ENCODE results near the gene MRPL58.
A peak's percentile ranks its signal among the peaks of the same experiment; 100 is the strongest.
"Not testable (repeated sequence)": the region's sequence is repeated elsewhere in the genome, so short reads cannot be mapped to it uniquely, and the experiment has no call there.

MRPL58 gene

DNA sequence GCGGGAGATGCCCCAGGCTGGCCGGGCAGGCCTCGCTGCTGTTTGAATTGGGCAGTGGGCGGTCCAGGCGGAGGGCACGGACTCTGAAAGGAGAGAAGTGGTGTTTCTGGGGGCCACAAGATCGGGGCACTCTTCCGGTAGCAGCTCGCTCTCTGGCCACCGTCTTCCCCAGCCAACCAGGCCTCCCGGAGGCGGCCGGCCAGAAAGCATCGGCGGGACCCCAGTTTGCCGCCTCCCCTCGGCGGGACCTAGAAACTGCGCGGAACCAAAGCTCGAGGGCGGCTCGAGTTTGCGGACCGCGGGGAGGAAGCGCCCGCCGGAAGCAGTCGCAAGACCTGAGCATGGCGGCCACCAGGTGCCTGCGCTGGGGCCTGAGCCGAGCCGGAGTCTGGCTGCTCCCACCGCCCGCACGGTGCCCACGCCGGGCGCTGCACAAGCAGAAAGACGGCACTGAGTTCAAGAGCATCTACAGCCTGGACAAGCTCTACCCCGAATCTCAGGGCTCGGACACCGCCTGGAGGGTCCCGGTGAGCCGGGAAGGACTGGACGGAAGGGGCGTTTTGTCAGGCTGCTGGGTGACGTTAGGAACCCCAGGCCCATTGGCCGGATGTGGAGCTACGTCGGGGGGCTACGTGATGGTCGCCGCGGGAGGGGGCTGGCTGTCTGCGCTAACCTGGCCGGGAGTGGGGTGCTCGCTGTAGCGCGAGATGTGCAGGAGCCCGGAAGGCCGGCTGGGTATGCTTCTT, at the start of gene MRPL58:
MRPL58 (plus strand) TSS at position 325 of the 746 bp plus-strand sequence; CDS start at position 342, 17 bp downstream.
- peak within 1 kb of the TSS; percentile 77 for H3K4me3 ChIP-seq (ENCODE audit: low read length)
- H3K9ac ChIP-seq (ENCODE audit: low read length), result peak within 1 kb of the TSS; percentile 78
- no peaks in the 10 kb centered on the region for H3K27me3 ChIP-seq (ENCODE audit: control insufficient read depth, insufficient read depth, low read length)
- no peaks in the 10 kb centered on the region for H3K36me3 ChIP-seq (ENCODE audit: control insufficient read depth, insufficient read depth, low read length)
- peaks cover 24% of the 10 kb centered on the region for H3K4me1 ChIP-seq (ENCODE audit: control insufficient read depth, insufficient read depth, low read length)
- no peaks in the 10 kb centered on the region for H3K9me3 ChIP-seq (ENCODE audit: control insufficient read depth, low read length)

DNA sequence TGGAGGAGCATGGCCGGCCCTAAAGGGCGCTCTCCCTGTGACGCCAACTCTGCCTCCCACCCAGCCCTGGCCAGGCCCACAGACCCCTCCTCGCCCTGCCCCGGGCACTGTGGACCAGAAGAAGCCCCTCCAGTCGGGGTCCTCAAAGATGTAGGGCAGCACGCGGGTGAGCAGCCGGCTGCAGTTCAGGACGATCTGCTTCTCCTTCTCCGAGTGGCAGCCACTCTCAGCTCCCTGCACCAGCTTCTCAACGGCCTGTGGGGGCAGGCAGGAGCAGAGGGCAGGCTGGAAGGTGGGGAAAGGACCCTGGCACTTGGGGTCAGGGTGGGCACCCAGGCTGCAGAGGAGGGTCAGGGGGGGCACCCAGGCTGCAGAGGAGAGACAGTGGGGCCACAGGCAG, 48.8 kb upstream of the MRPL58 start:
- Histone ChIP-seq H3K9me3 (ENCODE audit: control insufficient read depth, low read length) (no peaks in the 10 kb centered on the region), H3K9ac (ENCODE audit: low read length) (no peak overlapping the region), H3K4me3 (ENCODE audit: low read length) (no peak overlapping the region), H3K4me1 (ENCODE audit: control insufficient read depth, insufficient read depth, low read length) (peaks cover 16% of the 10 kb centered on the region), H3K36me3 (ENCODE audit: control insufficient read depth, insufficient read depth, low read length) (no peaks in the 10 kb centered on the region), H3K27me3 (ENCODE audit: control insufficient read depth, insufficient read depth, low read length) (no peaks in the 10 kb centered on the region)

- peaks cover 23% of the 10 kb centered on the region for H3K4me1 ChIP-seq (ENCODE audit: control insufficient read depth, insufficient read depth, low read length)
- H3K27me3 ChIP-seq (ENCODE audit: control insufficient read depth, insufficient read depth, low read length), result no peaks in the 10 kb centered on the region
- no peak overlapping the region for H3K9ac ChIP-seq (ENCODE audit: low read length)
- no peaks in the 10 kb centered on the region for H3K36me3 ChIP-seq (ENCODE audit: control insufficient read depth, insufficient read depth, low read length)
- H3K4me3 ChIP-seq (ENCODE audit: low read length), result no peak overlapping the region
- H3K9me3 ChIP-seq (ENCODE audit: control insufficient read depth, low read length), result no peaks in the 10 kb centered on the region
These were observed 48.2 kb upstream of the MRPL58 start for GRCh38 chr17:74964246-74964761.

DNA sequence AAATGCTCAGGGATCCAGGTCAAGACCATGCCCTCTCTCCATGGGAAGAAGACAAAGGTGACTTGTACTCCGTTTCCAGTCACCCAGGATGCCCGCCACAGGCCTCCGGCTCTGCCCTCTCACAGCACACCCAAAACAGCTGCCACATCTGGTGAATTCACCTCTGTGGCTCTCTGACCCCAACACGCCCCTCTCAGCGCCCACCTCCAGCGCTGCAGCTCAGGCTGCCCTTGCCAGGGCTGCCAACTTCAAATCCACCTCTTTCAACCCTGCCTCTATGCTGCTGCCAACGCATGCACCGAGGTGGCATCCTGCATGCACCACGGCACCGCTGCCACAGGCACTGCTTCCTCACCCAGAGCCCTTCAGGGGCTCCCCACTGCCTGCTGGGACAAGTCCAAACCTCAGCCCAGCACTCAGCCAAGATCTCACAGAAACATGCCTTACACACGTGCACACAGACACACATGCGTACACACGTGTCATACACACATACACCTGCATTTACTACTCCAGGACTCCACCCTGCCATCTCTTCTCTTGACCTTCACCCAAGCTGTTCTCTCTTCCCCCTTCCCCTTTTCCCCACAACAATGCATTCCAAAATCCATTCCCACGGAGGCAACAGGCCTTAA, 47.4 kb upstream of the MRPL58 start:
- Histone ChIP-seq H3K27me3 (ENCODE audit: control insufficient read depth, insufficient read depth, low read length) (no peaks in the 10 kb centered on the region), H3K36me3 (ENCODE audit: control insufficient read depth, insufficient read depth, low read length) (no peaks in the 10 kb centered on the region), H3K4me3 (ENCODE audit: low read length) (no peak overlapping the region), H3K4me1 (ENCODE audit: control insufficient read depth, insufficient read depth, low read length) (peaks cover 27% of the 10 kb centered on the region), H3K9ac (ENCODE audit: low read length) (no peak overlapping the region), H3K9me3 (ENCODE audit: control insufficient read depth, low read length) (no peaks in the 10 kb centered on the region)

DNA sequence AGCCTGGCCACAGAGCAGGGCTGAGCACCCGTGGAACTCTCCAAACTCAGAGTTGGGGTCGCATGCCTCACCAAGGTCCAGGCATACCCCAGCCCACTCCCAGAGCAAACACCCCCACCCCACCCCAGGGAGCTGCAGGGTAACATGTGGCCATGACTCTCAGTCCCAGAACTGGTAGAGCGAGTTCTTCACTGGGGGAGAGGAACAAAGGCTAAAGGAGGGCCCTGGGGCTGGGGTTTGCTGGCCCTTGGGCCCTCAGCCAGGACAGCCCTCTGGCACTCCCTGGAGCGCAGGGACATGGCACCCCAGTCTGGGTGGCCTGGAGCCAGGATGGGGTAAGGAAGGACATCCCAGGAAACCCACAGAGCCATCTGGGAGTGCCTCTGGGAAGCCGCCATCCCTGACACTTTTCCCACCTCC, 44.1 kb upstream of the MRPL58 start:
- peaks cover 4% of the 10 kb centered on the region for H3K27me3 ChIP-seq (ENCODE audit: control insufficient read depth, insufficient read depth, low read length)
- no peaks in the 10 kb centered on the region for H3K9me3 ChIP-seq (ENCODE audit: control insufficient read depth, low read length)
- peak overlapping the region; percentile 24 for H3K9ac ChIP-seq (ENCODE audit: low read length)
- H3K4me3 ChIP-seq (ENCODE audit: low read length), result no peak overlapping the region
- H3K4me1 ChIP-seq (ENCODE audit: control insufficient read depth, insufficient read depth, low read length), result peaks cover 40% of the 10 kb centered on the region
- no peaks in the 10 kb centered on the region for H3K36me3 ChIP-seq (ENCODE audit: control insufficient read depth, insufficient read depth, low read length)

GRCh38 chr17:74969501-74969900, 43.0 kb upstream of the MRPL58 start:
- not testable (repeated sequence) for H3K36me3 ChIP-seq (ENCODE audit: control insufficient read depth, insufficient read depth, low read length); H3K9ac ChIP-seq (ENCODE audit: low read length); H3K9me3 ChIP-seq (ENCODE audit: control insufficient read depth, low read length); H3K4me3 ChIP-seq (ENCODE audit: low read length); H3K27me3 ChIP-seq (ENCODE audit: control insufficient read depth, insufficient read depth, low read length)
- peaks cover 40% of the 10 kb centered on the region for H3K4me1 ChIP-seq (ENCODE audit: control insufficient read depth, insufficient read depth, low read length)

- peak overlapping the region; percentile 79 for H3K9ac ChIP-seq (ENCODE audit: low read length)
- peaks cover 45% of the 10 kb centered on the region for H3K4me1 ChIP-seq (ENCODE audit: control insufficient read depth, insufficient read depth, low read length)
- peaks cover 4% of the 10 kb centered on the region for H3K27me3 ChIP-seq (ENCODE audit: control insufficient read depth, insufficient read depth, low read length)
- no peak overlapping the region for H3K4me3 ChIP-seq (ENCODE audit: low read length)
- H3K36me3 ChIP-seq (ENCODE audit: control insufficient read depth, insufficient read depth, low read length), result no peaks in the 10 kb centered on the region
- H3K9me3 ChIP-seq (ENCODE audit: control insufficient read depth, low read length), result no peaks in the 10 kb centered on the region
These were observed 42.1 kb upstream of the MRPL58 start for GRCh38 chr17:74970395-74970794.

GRCh38 chr17:74971069-74971841, 41.2 kb upstream of the MRPL58 start:
- Histone ChIP-seq H3K4me1 (ENCODE audit: control insufficient read depth, insufficient read depth, low read length) (peaks cover 47% of the 10 kb centered on the region), H3K4me3 (ENCODE audit: low read length) (peak overlapping the region; percentile 69), H3K27me3 (ENCODE audit: control insufficient read depth, insufficient read depth, low read length) (peaks cover 4% of the 10 kb centered on the region), H3K36me3 (ENCODE audit: control insufficient read depth, insufficient read depth, low read length) (no peaks in the 10 kb centered on the region), H3K9me3 (ENCODE audit: control insufficient read depth, low read length) (no peaks in the 10 kb centered on the region), H3K9ac (ENCODE audit: low read length) (peak overlapping the region; percentile 79)

DNA sequence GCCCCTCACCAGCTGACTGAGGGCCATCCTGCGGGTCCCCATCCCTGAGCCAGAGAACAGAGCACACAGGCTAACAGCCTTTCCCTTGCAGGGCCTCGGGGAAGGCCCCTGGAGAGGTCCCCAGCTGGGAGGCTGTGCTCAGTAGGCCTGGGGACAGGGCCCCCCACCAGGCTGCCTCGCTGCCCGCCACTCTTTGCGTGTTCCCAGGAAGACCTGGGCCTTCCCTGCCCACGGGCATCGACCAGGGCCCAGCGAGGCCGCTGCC, 40.7 kb upstream of the MRPL58 start:
- Histone ChIP-seq H3K4me1 (ENCODE audit: control insufficient read depth, insufficient read depth, low read length) (peaks cover 47% of the 10 kb centered on the region), H3K9me3 (ENCODE audit: control insufficient read depth, low read length) (no peaks in the 10 kb centered on the region), H3K4me3 (ENCODE audit: low read length) (peak overlapping the region; percentile 69), H3K9ac (ENCODE audit: low read length) (peak overlapping the region; percentile 79), H3K27me3 (ENCODE audit: control insufficient read depth, insufficient read depth, low read length) (peaks cover 4% of the 10 kb centered on the region), H3K36me3 (ENCODE audit: control insufficient read depth, insufficient read depth, low read length) (no peaks in the 10 kb centered on the region)

- Histone ChIP-seq H3K9ac (ENCODE audit: low read length) (peak within 1 kb of the TSS; percentile 79), H3K4me3 (ENCODE audit: low read length) (peak within 1 kb of the TSS; percentile 69), H3K4me1 (ENCODE audit: control insufficient read depth, insufficient read depth, low read length) (peaks cover 47% of the 10 kb centered on the region), H3K9me3 (ENCODE audit: control insufficient read depth, low read length) (no peaks in the 10 kb centered on the region), H3K27me3 (ENCODE audit: control insufficient read depth, insufficient read depth, low read length) (peaks cover 4% of the 10 kb centered on the region), H3K36me3 (ENCODE audit: control insufficient read depth, insufficient read depth, low read length) (no peaks in the 10 kb centered on the region)
These were observed 40.1 kb upstream of the MRPL58 start, which contains the start of gene HID1 for GRCh38 chr17:74972107-74972972. HID1 (minus strand) TSS chr17:74972759; CDS start chr17:74972656, 103 bp downstream.

GRCh38 chr17:74972973-74973328, 39.5 kb upstream of the MRPL58 start:
- Histone ChIP-seq H3K4me1 (ENCODE audit: control insufficient read depth, insufficient read depth, low read length) (peaks cover 47% of the 10 kb centered on the region), H3K36me3 (ENCODE audit: control insufficient read depth, insufficient read depth, low read length) (no peaks in the 10 kb centered on the region), H3K9me3 (ENCODE audit: control insufficient read depth, low read length) (no peaks in the 10 kb centered on the region), H3K4me3 (ENCODE audit: low read length) (no peak overlapping the region), H3K9ac (ENCODE audit: low read length) (peak overlapping the region; percentile 79), H3K27me3 (ENCODE audit: control insufficient read depth, insufficient read depth, low read length) (peaks cover 4% of the 10 kb centered on the region)
